OCI-LY1 (cell line): Measurements from ENCODE around the gene PCDHGA6.

Source experiments
- H2AFZ ChIP-seq: fragments of 200-600 bp; sonication (generic), shearing (Covaris generic); 2 replicates; pipeline ENCODE4 v1.6.0; 2014; ENCODE audit warnings: antibody characterized with exemption, mild to moderate bottlenecking, low read length
- H3F3A ChIP-seq: fragments of 200-600 bp; sonication (generic), shearing (Covaris generic); 2 replicates; pipeline ENCODE4 v1.6.0; 2014; ENCODE audit warnings: mild to moderate bottlenecking, antibody characterized with exemption, low read length, moderate library complexity; ENCODE audit not compliant: insufficient read depth
- H3K27ac ChIP-seq: fragments of 200-600 bp; sonication (generic); 2 replicates; pipeline ENCODE4 v1.5.1; 2014; ENCODE audit warnings: low read length, mixed run types, mild to moderate bottlenecking, low read depth; ENCODE audit not compliant: poor library complexity, severe bottlenecking
- H3K27me3 ChIP-seq: fragments of 200-600 bp; sonication (generic); 2 replicates; pipeline ENCODE4 v1.6.0; 2014; ENCODE audit warnings: antibody characterized with exemption, mild to moderate bottlenecking, low read length, moderate library complexity; ENCODE audit not compliant: insufficient read depth
- H3K36me3 ChIP-seq: fragments of 200-600 bp; sonication (generic); 2 replicates; pipeline ENCODE4 v1.6.1; 2014; ENCODE audit warnings: mild to moderate bottlenecking, antibody characterized with exemption, low read length, moderate library complexity, mixed read lengths; ENCODE audit not compliant: insufficient read depth
- H3K4me1 ChIP-seq: fragments of 200-600 bp; sonication (generic); 2 replicates; pipeline ENCODE4 v1.5.1; 2014; ENCODE audit warnings: mild to moderate bottlenecking, low read length, moderate library complexity; ENCODE audit not compliant: insufficient read depth, severe bottlenecking
- H3K4me2 ChIP-seq: fragments of 200-600 bp; sonication (generic), shearing (Covaris generic); 2 replicates; pipeline ENCODE4 v1.6.1; 2014; ENCODE audit warnings: low read length
- H3K4me3 ChIP-seq: fragments of 200-600 bp; sonication (generic); 2 replicates; pipeline ENCODE4 v1.5.1; 2014; ENCODE audit warnings: low read length, low read depth, mild to moderate bottlenecking, mixed read lengths; ENCODE audit not compliant: poor library complexity, severe bottlenecking
- H3K79me2 ChIP-seq: fragments of 200-600 bp; shearing (Covaris generic); 2 replicates; pipeline ENCODE4 v1.6.1; 2016; ENCODE audit warnings: mixed run types, low read length, mixed read lengths; ENCODE audit not compliant: insufficient read depth
- H3K9ac ChIP-seq: fragments of 200-600 bp; sonication (generic), shearing (Covaris generic); 2 replicates; pipeline ENCODE4 v1.6.1; 2014; ENCODE audit warnings: mild to moderate bottlenecking, low read length, mixed read lengths
- H3K9me2 ChIP-seq: fragments of 200-600 bp; sonication (generic), shearing (Covaris generic); 2 replicates; pipeline ENCODE4 v1.6.1; 2014; ENCODE audit warnings: low read depth, mild to moderate bottlenecking, low read length, mixed read lengths
- H3K9me3 ChIP-seq: fragments of 200-600 bp; shearing (Covaris generic); 2 replicates; pipeline ENCODE4 v1.6.1; 2014; ENCODE audit warnings: low read length, mixed read lengths
- H4K20me1 ChIP-seq: fragments of 200-600 bp; sonication (generic), shearing (Covaris generic); 2 replicates; pipeline ENCODE4 v1.6.0; 2016; ENCODE audit warnings: mild to moderate bottlenecking, low read length; ENCODE audit not compliant: insufficient read depth
- CTCF ChIP-seq: fragments of 200-600 bp; sonication (generic), shearing (Covaris generic); IDR thresholded peaks from 2 replicates; pipeline ENCODE4 v1.5.1; 2017; ENCODE audit warnings: mild to moderate bottlenecking, antibody characterized with exemption, low read length, moderate library complexity, mixed read lengths
- EZH2 ChIP-seq: fragments of 200-600 bp; sonication (generic), shearing (Covaris generic); IDR thresholded peaks from 2 replicates; pipeline ENCODE4 v1.8.0; 2017; ENCODE audit warnings: borderline replicate concordance, mixed run types, mild to moderate bottlenecking, antibody characterized with exemption, low read length, moderate library complexity, mixed read lengths

PCDHGA6 gene

GRCh38 chr5:141362719-141363118 is 11.0 kb upstream of the PCDHGA6 start:
- no peaks in the 10 kb centered on the region for H3K79me2 ChIP-seq
- H3F3A ChIP-seq = no peaks in the 10 kb centered on the region
- H3K4me3 ChIP-seq = no peak overlapping the region
- H3K27me3 ChIP-seq = no peaks in the 10 kb centered on the region
- TF ChIP-seq CTCF (no peak), EZH2 (no peak)
- H3K36me3 ChIP-seq = no peaks in the 10 kb centered on the region
- no peak overlapping the region for H3K4me2 ChIP-seq
- H3K9me2 ChIP-seq = no peaks in the 10 kb centered on the region
- no peaks in the 10 kb centered on the region for H4K20me1 ChIP-seq
- H2AFZ ChIP-seq = no peak overlapping the region
- no peak overlapping the region for H3K27ac ChIP-seq
- H3K9ac ChIP-seq = no peak overlapping the region
- peaks cover 40% of the 10 kb centered on the region for H3K9me3 ChIP-seq
- no peaks in the 10 kb centered on the region for H3K4me1 ChIP-seq

DNA sequence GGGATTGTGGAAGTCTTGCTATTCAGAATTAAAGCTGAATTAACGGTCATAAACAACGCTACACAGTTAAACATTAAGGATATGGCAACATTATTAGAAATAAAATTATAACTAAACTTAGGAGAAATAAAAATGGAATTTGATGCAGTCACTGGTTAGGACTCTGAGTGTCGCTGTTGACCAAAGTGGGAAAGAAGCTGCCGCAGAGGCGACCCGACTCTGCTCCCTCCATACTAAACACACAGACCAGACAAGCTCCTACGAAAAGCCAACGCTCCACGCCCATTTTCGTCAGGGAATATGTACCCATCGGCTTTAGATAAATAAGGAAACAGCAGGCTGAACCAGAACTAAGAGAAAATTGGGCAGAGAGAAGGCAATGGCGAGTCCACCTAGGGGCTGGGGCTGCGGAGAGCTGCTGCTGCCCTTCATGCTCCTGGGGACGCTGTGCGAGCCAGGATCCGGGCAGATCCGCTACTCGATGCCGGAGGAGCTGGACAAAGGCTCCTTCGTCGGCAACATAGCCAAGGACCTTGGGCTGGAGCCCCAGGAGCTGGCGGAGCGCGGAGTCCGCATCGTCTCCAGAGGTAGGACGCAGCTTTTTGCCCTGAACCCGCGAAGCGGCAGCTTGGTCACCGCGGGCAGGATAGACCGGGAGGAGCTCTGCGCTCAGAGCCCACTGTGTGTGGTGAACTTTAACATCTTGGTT is 9.6 kb upstream of the PCDHGA6 start, which contains the start of gene PCDHGA5:
PCDHGA5 (plus strand) TSS at position 211 of the 709 bp plus-strand sequence; CDS start at position 380, 169 bp downstream.
- Histone ChIP-seq H3K9me2 (no peaks in the 10 kb centered on the region), H3K4me1 (no peaks in the 10 kb centered on the region), H3K27ac (no peak within 1 kb of the TSS), H3K4me2 (no peak within 1 kb of the TSS), H3K9ac (no peak within 1 kb of the TSS), H3K36me3 (no peaks in the 10 kb centered on the region), H3K79me2 (no peaks in the 10 kb centered on the region), H3K4me3 (no peak within 1 kb of the TSS), H2AFZ (no peak within 1 kb of the TSS), H3K27me3 (no peaks in the 10 kb centered on the region), H4K20me1 (no peaks in the 10 kb centered on the region), H3K9me3 (peaks cover 37% of the 10 kb centered on the region), H3F3A (no peaks in the 10 kb centered on the region)
- TF ChIP-seq CTCF = no peak
- no peak for TF ChIP-seq EZH2

- no peaks in the 10 kb centered on the region for H3F3A ChIP-seq
- H3K36me3 ChIP-seq = no peaks in the 10 kb centered on the region
- H3K4me3 ChIP-seq = no peak overlapping the region
- no peaks in the 10 kb centered on the region for H3K27me3 ChIP-seq
- H3K4me1 ChIP-seq = no peaks in the 10 kb centered on the region
- no peak overlapping the region for H3K9ac ChIP-seq
- H3K27ac ChIP-seq = no peak overlapping the region
- no peaks in the 10 kb centered on the region for H3K79me2 ChIP-seq
- H3K9me3 ChIP-seq = peaks cover 32% of the 10 kb centered on the region
- no peaks in the 10 kb centered on the region for H4K20me1 ChIP-seq
- no peak for TF ChIP-seq EZH2
- H3K9me2 ChIP-seq = no peaks in the 10 kb centered on the region
- H3K4me2 ChIP-seq = no peak overlapping the region
- no peak overlapping the region for H2AFZ ChIP-seq
Measured at GRCh38 chr5:141366016-141366896, 7.4 kb upstream of the PCDHGA6 start.
